Right ventricle myocardium inferior (tissue), 1 donor: Measurements from ENCODE around the gene CHERP. TPM values are rescaled to one million over a fixed set of nuclear protein-coding genes. Genes with fewer than 3 reads are reported as not detected.

ENCODE experiments used
- total RNA-seq: library from RNA; stranded (reverse); fragmentation: NEBNext Ultra II Directional; extraction: Animal tissue kit (Norgen Biotek cat#: 25700); gene quantifications from one replicate; pipeline ENCODE4 v1.2.1, GENCODE V29; 2021
- donor health status: DM: no; HTN: yes; CAD: no; lungs with severe emphysema.

The CHERP gene
- total RNA-seq, 1 donor from 2014 or later = 17.3 TPM

Other genes starting within 250 kb of the CHERP start
- gene KLF2, start 217.6 kb downstream of the CHERP start, total RNA-seq = 73.1 TPM
- 64.7 TPM for gene EPS15L1, start 70.5 kb downstream of the CHERP start, total RNA-seq
- gene CALR3, start 46.3 kb downstream of the CHERP start, total RNA-seq = not detected
- 3.3 TPM for gene C19orf44, start 46.0 kb downstream of the CHERP start, total RNA-seq
- gene SLC35E1, start 30.0 kb upstream of the CHERP start, total RNA-seq = 23.5 TPM
- 6.1 TPM for gene MED26, start 85.8 kb upstream of the CHERP start, total RNA-seq
- gene SMIM7, start 117.7 kb upstream of the CHERP start, total RNA-seq = 30.8 TPM
- 42.7 TPM for gene TMEM38A, start 118.7 kb upstream of the CHERP start, total RNA-seq
- not detected for gene NWD1, start 177.4 kb upstream of the CHERP start, total RNA-seq